ENCODE data around the gene EIPR1.

Gene EIPR1

GRCh38 chr2:3325458-3326181 is 52.0 kb downstream of the EIPR1 start:
- no peak for DNase-seq (ENCODE audit: low read depth in 3 of 3, low spot score in 1 of 3)

GRCh38 chr2:3324404-3325281 is 53.0 kb downstream of the EIPR1 start:
- no peak for DNase-seq (ENCODE audit: low read depth in 3 of 3, low spot score in 1 of 3)

GRCh38 chr2:3324036-3324386 is 53.6 kb downstream of the EIPR1 start:
- no peak for DNase-seq (ENCODE audit: low read depth in 3 of 3, low spot score in 1 of 3)

- no peak for DNase-seq (ENCODE audit: low read depth in 3 of 3, low spot score in 1 of 3)
Measured at GRCh38 chr2:3323360-3324035, 54.1 kb downstream of the EIPR1 start.

GRCh38 chr2:3322311-3322970 is 55.2 kb downstream of the EIPR1 start:
- DNase-seq (ENCODE audit: low read depth in 3 of 3, low spot score in 1 of 3): no peak

GRCh38 chr2:3321825-3322224 is 55.8 kb downstream of the EIPR1 start:
- no peak for DNase-seq (ENCODE audit: low read depth in 3 of 3, low spot score in 1 of 3)

- no peak for DNase-seq (ENCODE audit: low read depth in 3 of 3, low spot score in 1 of 3)
Measured at GRCh38 chr2:3320910-3321605, 56.6 kb downstream of the EIPR1 start.

- DNase-seq (ENCODE audit: low read depth in 3 of 3, low spot score in 1 of 3): no peak
Measured at GRCh38 chr2:3319745-3320566, 57.7 kb downstream of the EIPR1 start.

GRCh38 chr2:3319134-3319533 is 58.5 kb downstream of the EIPR1 start:
- DNase-seq (ENCODE audit: low read depth in 3 of 3, low spot score in 1 of 3): no peak

GRCh38 chr2:3317871-3318590 is 59.6 kb downstream of the EIPR1 start:
- DNase-seq (ENCODE audit: low read depth in 3 of 3, low spot score in 1 of 3): no peak

GRCh38 chr2:3317277-3317685 is 60.3 kb downstream of the EIPR1 start:
- no peak for DNase-seq (ENCODE audit: low read depth in 3 of 3, low spot score in 1 of 3)

- no peak for DNase-seq (ENCODE audit: low read depth in 3 of 3, low spot score in 1 of 3)
Measured at GRCh38 chr2:3316456-3317276, 61.0 kb downstream of the EIPR1 start.

- no peak for DNase-seq (ENCODE audit: low read depth in 3 of 3, low spot score in 1 of 3)
Measured at GRCh38 chr2:3314626-3315025, 63.0 kb downstream of the EIPR1 start.

- DNase-seq (ENCODE audit: low read depth in 3 of 3, low spot score in 1 of 3): no peak
Measured at GRCh38 chr2:3313781-3314375, 63.7 kb downstream of the EIPR1 start.

- no peak for DNase-seq (ENCODE audit: low read depth in 3 of 3, low spot score in 1 of 3)
Measured at GRCh38 chr2:3312576-3313345, 64.9 kb downstream of the EIPR1 start.

- no peak for DNase-seq (ENCODE audit: low read depth in 3 of 3, low spot score in 1 of 3)
Measured at GRCh38 chr2:3311601-3312000, 66.0 kb downstream of the EIPR1 start.
